ENCODE measurements around the gene RTKN.

Gene RTKN

GRCh38 chr2:74415762-74416395, 25.9 kb downstream of the RTKN start:
- DNase-seq, result no peak

GRCh38 chr2:74414881-74415761, 26.6 kb downstream of the RTKN start:
- DNase-seq, result peak; percentile 74

- no peak for DNase-seq
These were observed 27.3 kb downstream of the RTKN start for GRCh38 chr2:74414441-74414840.

GRCh38 chr2:74413001-74413698, 28.6 kb downstream of the RTKN start:
- DNase-seq, result no peak

- DNase-seq, result no peak
These were observed 34.1 kb downstream of the RTKN start for GRCh38 chr2:74407682-74408081.

- DNase-seq, result no peak
These were observed 35.7 kb downstream of the RTKN start for GRCh38 chr2:74406035-74406434.

GRCh38 chr2:74401891-74402290, 39.8 kb downstream of the RTKN start:
- DNase-seq, result no peak

- no peak for DNase-seq
These were observed 42.0 kb downstream of the RTKN start for GRCh38 chr2:74399785-74400184.

- DNase-seq, result no peak
These were observed 45.6 kb downstream of the RTKN start for GRCh38 chr2:74396149-74396548.

GRCh38 chr2:74393525-74393924, 48.2 kb downstream of the RTKN start:
- no peak for DNase-seq

GRCh38 chr2:74392449-74392743, 49.3 kb downstream of the RTKN start:
- no peak for DNase-seq

- DNase-seq, result peak; percentile 97
These were observed 49.9 kb downstream of the RTKN start for GRCh38 chr2:74391580-74392448.

- no peak for DNase-seq
These were observed 50.5 kb downstream of the RTKN start for GRCh38 chr2:74391209-74391579.

GRCh38 chr2:74390606-74391005, 51.1 kb downstream of the RTKN start:
- DNase-seq, result no peak

GRCh38 chr2:74387346-74387745, 54.4 kb downstream of the RTKN start:
- no peak for DNase-seq

GRCh38 chr2:74385396-74385795, 56.3 kb downstream of the RTKN start:
- DNase-seq, result no peak

GRCh38 chr2:74384051-74384450, 57.7 kb downstream of the RTKN start:
- no peak for DNase-seq

- no peak for DNase-seq
These were observed 58.5 kb downstream of the RTKN start for GRCh38 chr2:74383254-74383653.

GRCh38 chr2:74381751-74382150, 60.0 kb downstream of the RTKN start:
- DNase-seq, result no peak

- DNase-seq, result no peak
These were observed 61.6 kb downstream of the RTKN start, which contains the start of gene DCTN1 for GRCh38 chr2:74379851-74380789. TSS of gene DCTN1 (minus strand) at chr2:74380311. CDS start at chr2:74380037, 274 bp downstream.

- DNase-seq, result no peak
These were observed 63.7 kb downstream of the RTKN start for GRCh38 chr2:74378007-74378406.

GRCh38 chr2:74375838-74376237, 65.9 kb downstream of the RTKN start:
- no peak for DNase-seq

All from right forelimb (tissue), 1 donor.